Right atrium auricular region (tissue), 2 donors: Measurements from ENCODE around the gene CUX1. TPM values are rescaled to one million over a fixed set of nuclear protein-coding genes. Genes with fewer than 3 reads are reported as not detected.

Experiments
- DNase-seq: peaks from one replicate; pipeline ENCODE4 v3.0.0-alpha.2; 2019; ENCODE audit warnings: low spot score
- H3K27ac ChIP-seq, 2 donors: fragments of 200-600 bp; sonication (generic); 1 replicate in 1 of 2; 2 replicates in 1 of 2; pipeline ENCODE4 v1.5.1; 2016 to 2019
- H3K27me3 ChIP-seq, 2 donors: fragments of 200-600 bp; sonication (generic); one replicate each; pipeline versions ENCODE4 v1.5.1 to v1.6.0; 2017 to 2019
- H3K36me3 ChIP-seq: fragments of 200-600 bp; sonication (generic); one replicate; pipeline ENCODE4 v1.5.1; 2016
- H3K4me1 ChIP-seq, 2 donors: fragments of 200-600 bp; sonication (generic); one replicate each; pipeline versions ENCODE4 v1.5.1 to v1.6.0; 2017 to 2019
- H3K4me3 ChIP-seq, 2 donors: fragments of 200-600 bp; sonication (generic); 1 replicate in 1 of 2; 2 replicates in 1 of 2; pipeline ENCODE4 v1.5.1; 2017 to 2019; ENCODE audit warnings: mild to moderate bottlenecking in 1 of 2, moderate library complexity in 1 of 2
- H3K9me3 ChIP-seq, 2 donors: fragments of 200-600 bp; sonication (generic); one replicate each; pipeline ENCODE4 v1.5.1; 2019
- CTCF ChIP-seq, 2 donors: fragments of 200-600 bp; sonication (generic); IDR thresholded peaks; one replicate each; pipeline ENCODE4 v1.5.1; 2019; ENCODE audit warnings: antibody characterized with exemption in 2 of 2
- total RNA-seq, 2 donors: library from RNA; depleted of rRNA; stranded (reverse); fragments of >200 nt; gene quantifications; one replicate each; pipeline ENCODE4 v1.1.0, GENCODE V29; 2016

Gene CUX1
- total RNA-seq, 2 donors from 2014 or later: 71.1 to 94.4 TPM

- TF ChIP-seq CTCF (IDR thresholded peaks at IDR 0.05): no peak
- Histone ChIP-seq H3K4me1 (peaks cover 0 to 30% of the 10 kb centered on the region in 2 donors), H3K27me3 (no peaks in the 10 kb centered on the region), H3K27ac (no peak overlapping the region), H3K4me3 (no peak overlapping the region), H3K9me3 (no peaks in the 10 kb centered on the region), H3K36me3 (no peaks in the 10 kb centered on the region)
- no peak for DNase-seq
These were observed 171.1 kb downstream of the CUX1 start for GRCh38 chr7:101988513-101988912.

GRCh38 chr7:101989101-101989500 is 171.7 kb downstream of the CUX1 start:
- no peak for DNase-seq
- TF ChIP-seq CTCF (IDR thresholded peaks at IDR 0.05): no peak
- peaks cover 0 to 30% of the 10 kb centered on the region in 2 donors for H3K4me1 ChIP-seq
- H3K27ac ChIP-seq: no peak overlapping the region
- no peak overlapping the region for H3K4me3 ChIP-seq
- no peaks in the 10 kb centered on the region for H3K27me3 ChIP-seq
- no peaks in the 10 kb centered on the region for H3K36me3 ChIP-seq
- no peaks in the 10 kb centered on the region for H3K9me3 ChIP-seq

GRCh38 chr7:101990811-101991418 is 173.5 kb downstream of the CUX1 start:
- DNase-seq: no peak
- no peak overlapping the region for H3K4me3 ChIP-seq
- no peak overlapping the region for H3K27ac ChIP-seq
- H3K27me3 ChIP-seq: no peaks in the 10 kb centered on the region
- no peaks in the 10 kb centered on the region for H3K9me3 ChIP-seq
- TF ChIP-seq CTCF (IDR thresholded peaks at IDR 0.05): no peak
- peaks cover 0 to 19% of the 10 kb centered on the region in 2 donors for H3K4me1 ChIP-seq
- no peaks in the 10 kb centered on the region for H3K36me3 ChIP-seq

GRCh38 chr7:101991860-101992259 is 174.4 kb downstream of the CUX1 start:
- DNase-seq: no peak
- Histone ChIP-seq H3K36me3 (no peaks in the 10 kb centered on the region), H3K4me1 (peaks cover 0 to 11% of the 10 kb centered on the region in 2 donors), H3K27ac (no peak overlapping the region), H3K27me3 (no peaks in the 10 kb centered on the region), H3K4me3 (no peak overlapping the region), H3K9me3 (no peaks in the 10 kb centered on the region)
- TF ChIP-seq CTCF (IDR thresholded peaks at IDR 0.05): no peak

GRCh38 chr7:101993311-101993710 is 175.9 kb downstream of the CUX1 start:
- no peak for TF ChIP-seq CTCF (IDR thresholded peaks at IDR 0.05)
- H3K27ac ChIP-seq: no peak overlapping the region
- H3K27me3 ChIP-seq: no peaks in the 10 kb centered on the region
- no peak overlapping the region for H3K4me3 ChIP-seq
- no peak for DNase-seq
- no peaks in the 10 kb centered on the region for H3K36me3 ChIP-seq
- H3K9me3 ChIP-seq: no peaks in the 10 kb centered on the region
- peaks cover 0 to 8% of the 10 kb centered on the region in 2 donors for H3K4me1 ChIP-seq

- no peak overlapping the region for H3K27ac ChIP-seq
- DNase-seq: no peak
- H3K9me3 ChIP-seq: no peaks in the 10 kb centered on the region
- no peak overlapping the region for H3K4me3 ChIP-seq
- H3K4me1 ChIP-seq: peaks cover 0 to 17% of the 10 kb centered on the region in 2 donors
- no peaks in the 10 kb centered on the region for H3K36me3 ChIP-seq
- TF ChIP-seq CTCF (IDR thresholded peaks at IDR 0.05): no peak
- H3K27me3 ChIP-seq: no peaks in the 10 kb centered on the region
These were observed 177.7 kb downstream of the CUX1 start for GRCh38 chr7:101995121-101995520.
